Endothelial cell of umbilical vein (primary cell): ENCODE results near the gene RECQL5.

Source experiments
- CTCF ChIP-seq, 2 donors: IDR thresholded peaks; 1 replicate in 1 of 2; 2 replicates in 1 of 2; pipeline ENCODE4 v1.5.1; 2011; ENCODE audit warnings: low read length in 2 of 2, mild to moderate bottlenecking in 2 of 2, moderate library complexity in 2 of 2, control low read depth in 1 of 2, inconsistent platforms in 1 of 2, low read depth in 1 of 2; ENCODE audit not compliant: insufficient read depth in 1 of 2; ENCODE audit errors: extremely low read depth in 1 of 2
- EZH2 ChIP-seq: IDR thresholded peaks from 2 replicates; pipeline ENCODE4 v1.6.1; 2012; ENCODE audit warnings: borderline replicate concordance, low read depth, mild to moderate bottlenecking, moderate library complexity, low read length, inconsistent platforms; ENCODE audit not compliant: severe bottlenecking
- FOS ChIP-seq: IDR thresholded peaks from 2 replicates; pipeline ENCODE4 v1.6.1; 2011; ENCODE audit warnings: mild to moderate bottlenecking, low read length, moderate library complexity, borderline replicate concordance; ENCODE audit not compliant: insufficient read depth
- GATA2 ChIP-seq: IDR thresholded peaks from 2 replicates; pipeline ENCODE4 v1.7.0; 2011; ENCODE audit warnings: low read depth, mild to moderate bottlenecking, moderate library complexity, mixed read lengths, low read length; ENCODE audit not compliant: insufficient read length, insufficient read depth
- JUN ChIP-seq: IDR thresholded peaks from 2 replicates; pipeline ENCODE4 v1.6.1; 2011; ENCODE audit warnings: borderline replicate concordance, low read depth; ENCODE audit not compliant: insufficient read length, insufficient read depth
- POLR2A ChIP-seq: IDR thresholded peaks from 2 replicates; pipeline ENCODE4 v1.6.1; 2012; ENCODE audit warnings: low read depth, mild to moderate bottlenecking, control low read depth, low read length
- POLR2AphosphoS5 ChIP-seq: IDR thresholded peaks from 2 replicates; pipeline ENCODE4 v1.6.1; 2012; ENCODE audit warnings: low read depth, mild to moderate bottlenecking, control low read depth, low read length, moderate library complexity; ENCODE audit not compliant: insufficient read depth

- no peak for TF ChIP-seq CTCF (IDR thresholded peaks at IDR 0.05; ENCODE audit: extremely low read depth in 1 of 2, insufficient read depth in 1 of 2, low read depth in 1 of 2, low read length in 2 of 2)
- no peak for TF ChIP-seq POLR2A
- no peak for TF ChIP-seq POLR2AphosphoS5
- no peak for TF ChIP-seq JUN
- no peak for TF ChIP-seq FOS
- no peak for TF ChIP-seq GATA2
- no peak for TF ChIP-seq EZH2
These were observed 40.4 kb downstream of the RECQL5 start for GRCh38 chr17:75626496-75627038.
